ENCODE results near the gene ADAMTSL5.
"Not testable (repeated sequence)": the region's sequence is repeated elsewhere in the genome, so short reads cannot be mapped to it uniquely, and the experiment has no call there.

ADAMTSL5 gene

GRCh38 chr19:1524287-1524971, 11.6 kb upstream of the ADAMTSL5 start:
- no peak for DNase-seq (ENCODE audit: insufficient read length, low spot score)
- FAIRE-seq, result peak; percentile 64
- TF ChIP-seq TAF1 (IDR thresholded peaks at IDR 0.05; ENCODE audit: low read depth, low read length) (no peak), POU2F2 (IDR thresholded peaks at IDR 0.05; ENCODE audit: low read depth, low read length) (no peak), SPI1 (IDR thresholded peaks at IDR 0.05; ENCODE audit: low read depth, low read length) (no peak), PAX5 (IDR thresholded peaks at IDR 0.05; ENCODE audit: insufficient read depth, low read length, severe bottlenecking) (no peak), POLR2AphosphoS5 (IDR thresholded peaks at IDR 0.05; ENCODE audit: low read depth, low read length) (no peak), POLR2A (IDR thresholded peaks at IDR 0.05; ENCODE audit: low read depth, low read length) (no peak)

GRCh38 chr19:1523412-1524286, 10.8 kb upstream of the ADAMTSL5 start, which contains the start of gene PLK5:
Gene PLK5 (plus strand): TSS chr19:1524077. CDS start chr19:1526997, 2,920 bp downstream.
- no peak for FAIRE-seq
- DNase-seq (ENCODE audit: insufficient read length, low spot score), result no peak
- TF ChIP-seq POLR2A (IDR thresholded peaks at IDR 0.05; ENCODE audit: low read depth, low read length) (no peak), TAF1 (IDR thresholded peaks at IDR 0.05; ENCODE audit: low read depth, low read length) (no peak), PAX5 (IDR thresholded peaks at IDR 0.05; ENCODE audit: insufficient read depth, low read length, severe bottlenecking) (no peak), SPI1 (IDR thresholded peaks at IDR 0.05; ENCODE audit: low read depth, low read length) (no peak), POLR2AphosphoS5 (IDR thresholded peaks at IDR 0.05; ENCODE audit: low read depth, low read length) (no peak), POU2F2 (IDR thresholded peaks at IDR 0.05; ENCODE audit: low read depth, low read length) (no peak)

- DNase-seq (ENCODE audit: insufficient read length, low spot score) (no peak), FAIRE-seq (no peak)
- no peak for TF ChIP-seq TAF1 (IDR thresholded peaks at IDR 0.05; ENCODE audit: low read depth, low read length)
- no peak for TF ChIP-seq PAX5 (IDR thresholded peaks at IDR 0.05; ENCODE audit: insufficient read depth, low read length, severe bottlenecking)
- TF ChIP-seq POLR2A (IDR thresholded peaks at IDR 0.05; ENCODE audit: low read depth, low read length), result no peak
- TF ChIP-seq SPI1 (IDR thresholded peaks at IDR 0.05; ENCODE audit: low read depth, low read length), result no peak
- no peak for TF ChIP-seq POLR2AphosphoS5 (IDR thresholded peaks at IDR 0.05; ENCODE audit: low read depth, low read length)
- no peak for TF ChIP-seq POU2F2 (IDR thresholded peaks at IDR 0.05; ENCODE audit: low read depth, low read length)
Measured at GRCh38 chr19:1522838-1523237, 10.0 kb upstream of the ADAMTSL5 start.

GRCh38 chr19:1522061-1522460, 9.2 kb upstream of the ADAMTSL5 start:
- DNase-seq (ENCODE audit: insufficient read length, low spot score) (no peak), FAIRE-seq (no peak)
- TF ChIP-seq PAX5 (IDR thresholded peaks at IDR 0.05; ENCODE audit: insufficient read depth, low read length, severe bottlenecking) (no peak), TAF1 (IDR thresholded peaks at IDR 0.05; ENCODE audit: low read depth, low read length) (no peak), POU2F2 (IDR thresholded peaks at IDR 0.05; ENCODE audit: low read depth, low read length) (no peak), POLR2AphosphoS5 (IDR thresholded peaks at IDR 0.05; ENCODE audit: low read depth, low read length) (no peak), SPI1 (IDR thresholded peaks at IDR 0.05; ENCODE audit: low read depth, low read length) (no peak), POLR2A (IDR thresholded peaks at IDR 0.05; ENCODE audit: low read depth, low read length) (no peak)

- DNase-seq (ENCODE audit: insufficient read length, low spot score), result no peak
- TF ChIP-seq SPI1 (IDR thresholded peaks at IDR 0.05; ENCODE audit: low read depth, low read length) (no peak), POLR2AphosphoS5 (IDR thresholded peaks at IDR 0.05; ENCODE audit: low read depth, low read length) (no peak), POLR2A (IDR thresholded peaks at IDR 0.05; ENCODE audit: low read depth, low read length) (no peak), POU2F2 (IDR thresholded peaks at IDR 0.05; ENCODE audit: low read depth, low read length) (no peak), TAF1 (IDR thresholded peaks at IDR 0.05; ENCODE audit: low read depth, low read length) (no peak), PAX5 (IDR thresholded peaks at IDR 0.05; ENCODE audit: insufficient read depth, low read length, severe bottlenecking) (no peak)
- FAIRE-seq, result no peak
Measured at GRCh38 chr19:1521636-1522035, 8.8 kb upstream of the ADAMTSL5 start.

- TF ChIP-seq POLR2A (IDR thresholded peaks at IDR 0.05; ENCODE audit: low read depth, low read length) (no peak), POU2F2 (IDR thresholded peaks at IDR 0.05; ENCODE audit: low read depth, low read length) (no peak), SPI1 (IDR thresholded peaks at IDR 0.05; ENCODE audit: low read depth, low read length) (no peak), PAX5 (IDR thresholded peaks at IDR 0.05; ENCODE audit: insufficient read depth, low read length, severe bottlenecking) (no peak), POLR2AphosphoS5 (IDR thresholded peaks at IDR 0.05; ENCODE audit: low read depth, low read length) (no peak), TAF1 (IDR thresholded peaks at IDR 0.05; ENCODE audit: low read depth, low read length) (no peak)
- DNase-seq (ENCODE audit: insufficient read length, low spot score), result no peak
- FAIRE-seq, result no peak
Measured at GRCh38 chr19:1520203-1520780, 7.5 kb upstream of the ADAMTSL5 start.

- DNase-seq (ENCODE audit: insufficient read length, low spot score); FAIRE-seq: not testable (repeated sequence)
Measured at GRCh38 chr19:1519802-1520201, 7.0 kb upstream of the ADAMTSL5 start.

GRCh38 chr19:1518471-1518870, 5.7 kb upstream of the ADAMTSL5 start:
- FAIRE-seq (no peak), DNase-seq (ENCODE audit: insufficient read length, low spot score) (no peak)
- TF ChIP-seq POLR2A (IDR thresholded peaks at IDR 0.05; ENCODE audit: low read depth, low read length) (no peak), POU2F2 (IDR thresholded peaks at IDR 0.05; ENCODE audit: low read depth, low read length) (no peak), POLR2AphosphoS5 (IDR thresholded peaks at IDR 0.05; ENCODE audit: low read depth, low read length) (no peak), SPI1 (IDR thresholded peaks at IDR 0.05; ENCODE audit: low read depth, low read length) (no peak), TAF1 (IDR thresholded peaks at IDR 0.05; ENCODE audit: low read depth, low read length) (no peak), PAX5 (IDR thresholded peaks at IDR 0.05; ENCODE audit: insufficient read depth, low read length, severe bottlenecking) (no peak)

- DNase-seq (ENCODE audit: insufficient read length, low spot score) (no peak), FAIRE-seq (no peak)
- no peak for TF ChIP-seq POU2F2 (IDR thresholded peaks at IDR 0.05; ENCODE audit: low read depth, low read length)
- TF ChIP-seq PAX5 (IDR thresholded peaks at IDR 0.05; ENCODE audit: insufficient read depth, low read length, severe bottlenecking), result no peak
- TF ChIP-seq SPI1 (IDR thresholded peaks at IDR 0.05; ENCODE audit: low read depth, low read length), result no peak
- no peak for TF ChIP-seq TAF1 (IDR thresholded peaks at IDR 0.05; ENCODE audit: low read depth, low read length)
- no peak for TF ChIP-seq POLR2AphosphoS5 (IDR thresholded peaks at IDR 0.05; ENCODE audit: low read depth, low read length)
- no peak for TF ChIP-seq POLR2A (IDR thresholded peaks at IDR 0.05; ENCODE audit: low read depth, low read length)
Measured at GRCh38 chr19:1516395-1516753, 3.6 kb upstream of the ADAMTSL5 start.
